Stimulated activated CD8-positive, alpha-beta memory T cell treated with anti-CD3 and anti-CD28 coated beads, Interleukin-4, amount 100 ng/mL, for 24 hours (primary cell): ENCODE data around the gene TNPO2.
"Not testable (repeated sequence)": the region's sequence is repeated elsewhere in the genome, so short reads cannot be mapped to it uniquely, and the experiment has no call there.

Experiments
- DNase-seq: peaks from one replicate; pipeline ENCODE4 v3.0.0-alpha.2; 2020; ENCODE audit warnings: low read depth

Gene TNPO2

GRCh38 chr19:12705169-12705568 is 18.6 kb downstream of the TNPO2 start:
- DNase-seq: no peak

- DNase-seq: no peak
Observed at GRCh38 chr19:12703046-12703445, 20.7 kb downstream of the TNPO2 start.

GRCh38 chr19:12701596-12702282 is 22.0 kb downstream of the TNPO2 start:
- DNase-seq: no peak

GRCh38 chr19:12698138-12698537 is 25.6 kb downstream of the TNPO2 start:
- no peak for DNase-seq

- not testable (repeated sequence) for DNase-seq
Observed at GRCh38 chr19:12697425-12697824, 26.3 kb downstream of the TNPO2 start.

- DNase-seq: peak; percentile 98
Observed at GRCh38 chr19:12696366-12697335, 27.1 kb downstream of the TNPO2 start, which contains the start of gene FBXW9. TSS of gene FBXW9 (minus strand) at chr19:12696631. CDS start at chr19:12696581, 50 bp downstream.

- DNase-seq: no peak
Observed at GRCh38 chr19:12695997-12696365, 27.8 kb downstream of the TNPO2 start.

- no peak for DNase-seq
Observed at GRCh38 chr19:12695514-12695913, 28.2 kb downstream of the TNPO2 start.

GRCh38 chr19:12695096-12695495 is 28.6 kb downstream of the TNPO2 start:
- DNase-seq: no peak

- DNase-seq: no peak
Observed at GRCh38 chr19:12694641-12695040, 29.1 kb downstream of the TNPO2 start.

- DNase-seq: no peak
Observed at GRCh38 chr19:12692960-12693359, 30.8 kb downstream of the TNPO2 start.

- no peak for DNase-seq
Observed at GRCh38 chr19:12689581-12690216, 34.0 kb downstream of the TNPO2 start.

- no peak for DNase-seq
Observed at GRCh38 chr19:12689012-12689411, 34.7 kb downstream of the TNPO2 start.

GRCh38 chr19:12687496-12688196 is 36.1 kb downstream of the TNPO2 start, which contains the start of gene GNG14:
TSS of gene GNG14 (plus strand) at chr19:12687998. CDS start at chr19:12688049, 51 bp downstream.
- DNase-seq: no peak

GRCh38 chr19:12685831-12686230 is 37.9 kb downstream of the TNPO2 start:
- DNase-seq: no peak

- peak; percentile 79 for DNase-seq
Observed at GRCh38 chr19:12681074-12681987, 42.4 kb downstream of the TNPO2 start, which contains the start of gene DHPS. TSS of gene DHPS (minus strand) at chr19:12681880. CDS start at chr19:12681766, 114 bp downstream.

GRCh38 chr19:12680034-12680433 is 43.7 kb downstream of the TNPO2 start:
- DNase-seq: no peak

GRCh38 chr19:12678039-12678438 is 45.7 kb downstream of the TNPO2 start:
- DNase-seq: not testable (repeated sequence)

GRCh38 chr19:12676928-12677327 is 46.8 kb downstream of the TNPO2 start:
- DNase-seq: no peak

GRCh38 chr19:12676384-12676792 is 47.3 kb downstream of the TNPO2 start:
- DNase-seq: peak; percentile 84

- DNase-seq: no peak
Observed at GRCh38 chr19:12675940-12676339, 47.8 kb downstream of the TNPO2 start.
